SKM-1 (cell line): ENCODE data around the gene PRCD.

Source experiments
- DNase-seq: peaks from one replicate; lab custom pipeline; 2025; ENCODE audit not compliant: unreplicated experiment; lab: John Stamatoyannopoulos, UW

Gene PRCD

GRCh38 chr17:76570457-76570856, 30.6 kb downstream of the PRCD start:
- DNase-seq, result no peak

- DNase-seq, result no peak
These were observed 31.1 kb downstream of the PRCD start for GRCh38 chr17:76570877-76571471.

- no peak for DNase-seq
These were observed 32.5 kb downstream of the PRCD start for GRCh38 chr17:76572201-76572910.

GRCh38 chr17:76573096-76573495, 33.3 kb downstream of the PRCD start:
- DNase-seq, result no peak

- no peak for DNase-seq
These were observed 34.3 kb downstream of the PRCD start for GRCh38 chr17:76574166-76574565.

- no peak for DNase-seq
These were observed 35.7 kb downstream of the PRCD start for GRCh38 chr17:76575570-76575969.

GRCh38 chr17:76576189-76576588, 36.3 kb downstream of the PRCD start:
- no peak for DNase-seq

GRCh38 chr17:76577876-76578275, 38.0 kb downstream of the PRCD start:
- DNase-seq, result no peak

GRCh38 chr17:76578376-76578775, 38.5 kb downstream of the PRCD start:
- DNase-seq, result no peak

- peak; percentile 41 for DNase-seq
These were observed 39.4 kb downstream of the PRCD start for GRCh38 chr17:76579281-76579680.

- DNase-seq, result no peak
These were observed 41.7 kb downstream of the PRCD start for GRCh38 chr17:76581515-76581914.

GRCh38 chr17:76582660-76583059, 42.8 kb downstream of the PRCD start:
- no peak for DNase-seq

GRCh38 chr17:76584427-76585032, 44.7 kb downstream of the PRCD start:
- DNase-seq, result no peak

GRCh38 chr17:76585033-76585648, 45.3 kb downstream of the PRCD start:
- no peak for DNase-seq

GRCh38 chr17:76585649-76586593, 46.1 kb downstream of the PRCD start, which contains the start of gene ST6GALNAC2:
ST6GALNAC2 (minus strand) TSS chr17:76585860; CDS start chr17:76585808, 52 bp downstream.
- DNase-seq, result no peak

GRCh38 chr17:76586741-76587487, 47.1 kb downstream of the PRCD start:
- no peak for DNase-seq

- DNase-seq, result no peak
These were observed 48.3 kb downstream of the PRCD start for GRCh38 chr17:76588182-76588581.

GRCh38 chr17:76593384-76593826, 53.6 kb downstream of the PRCD start:
- DNase-seq, result no peak

GRCh38 chr17:76593959-76594358, 54.1 kb downstream of the PRCD start:
- no peak for DNase-seq

- DNase-seq, result no peak
These were observed 54.8 kb downstream of the PRCD start for GRCh38 chr17:76594690-76595089.
